ENCODE data around the gene KCNMA1. TPM values are rescaled to one million over a fixed set of nuclear protein-coding genes. Genes with fewer than 3 reads are reported as not detected.

KCNMA1 gene
- total RNA-seq, 4 donors from 2014 or later: 66.8 to 96.5 (median 78.9) TPM

DNA sequence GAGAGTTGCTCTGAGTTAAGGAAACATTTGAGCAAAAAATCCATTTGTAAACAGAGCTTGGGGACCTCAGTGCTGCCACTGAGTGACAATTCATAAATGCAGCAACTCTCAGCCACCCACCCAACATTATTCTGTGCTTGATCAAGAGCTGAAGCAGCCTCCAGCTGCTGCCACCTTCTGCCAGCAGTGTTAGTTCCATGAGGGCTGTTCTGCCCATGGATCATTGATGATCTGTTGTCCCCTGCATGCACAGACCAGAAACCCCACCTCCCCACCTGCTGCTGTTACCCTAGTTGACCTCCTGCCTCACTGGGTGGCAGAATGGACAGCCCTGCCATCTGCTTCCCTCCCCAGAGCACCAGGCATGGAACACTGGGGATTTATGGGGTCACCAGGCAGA, 305.4 kb downstream of the KCNMA1 start:
- no peak for TF ChIP-seq POLR2A (IDR thresholded peaks at IDR 0.05)
- TF ChIP-seq, protein P1, sequence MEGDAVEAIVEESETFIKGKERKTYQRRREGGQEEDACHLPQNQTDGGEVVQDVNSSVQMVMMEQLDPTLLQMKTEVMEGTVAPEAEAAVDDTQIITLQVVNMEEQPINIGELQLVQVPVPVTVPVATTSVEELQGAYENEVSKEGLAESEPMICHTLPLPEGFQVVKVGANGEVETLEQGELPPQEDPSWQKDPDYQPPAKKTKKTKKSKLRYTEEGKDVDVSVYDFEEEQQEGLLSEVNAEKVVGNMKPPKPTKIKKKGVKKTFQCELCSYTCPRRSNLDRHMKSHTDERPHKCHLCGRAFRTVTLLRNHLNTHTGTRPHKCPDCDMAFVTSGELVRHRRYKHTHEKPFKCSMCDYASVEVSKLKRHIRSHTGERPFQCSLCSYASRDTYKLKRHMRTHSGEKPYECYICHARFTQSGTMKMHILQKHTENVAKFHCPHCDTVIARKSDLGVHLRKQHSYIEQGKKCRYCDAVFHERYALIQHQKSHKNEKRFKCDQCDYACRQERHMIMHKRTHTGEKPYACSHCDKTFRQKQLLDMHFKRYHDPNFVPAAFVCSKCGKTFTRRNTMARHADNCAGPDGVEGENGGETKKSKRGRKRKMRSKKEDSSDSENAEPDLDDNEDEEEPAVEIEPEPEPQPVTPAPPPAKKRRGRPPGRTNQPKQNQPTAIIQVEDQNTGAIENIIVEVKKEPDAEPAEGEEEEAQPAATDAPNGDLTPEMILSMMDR (IDR thresholded peaks at IDR 0.05 in 4 of 5, conservative IDR thresholded peaks at IDR 0.05 in 1 of 5): no peak
- Histone ChIP-seq H3K4me1 (peaks cover 20 to 22% of the 10 kb centered on the region in 2 donors), H3K9me3 (no peaks in the 10 kb centered on the region), H3K36me3 (no peaks in the 10 kb centered on the region), H3K4me3 (no peak overlapping the region), H3K27ac (no peak overlapping the region), H3K27me3 (no peaks in the 10 kb centered on the region)
- DNase-seq (no peak), ATAC-seq (no peak)
- in situ Hi-C loops (cut with MboI; ENCODE audit: low sequenced_read_pairs in 4 of 4): no loop called here
- intact Hi-C loops (cut with DNase I; ENCODE audit: low total_unique reads): no loop called here

- intact Hi-C loops (cut with DNase I; ENCODE audit: low total_unique reads) (no loop called here), in situ Hi-C loops (cut with MboI; ENCODE audit: low sequenced_read_pairs in 4 of 4) (no loop called here)
- Histone ChIP-seq H3K4me1 (peaks cover 14 to 15% of the 10 kb centered on the region in 2 donors), H3K27me3 (no peaks in the 10 kb centered on the region), H3K9me3 (no peaks in the 10 kb centered on the region), H3K27ac (no peak overlapping the region), H3K4me3 (no peak overlapping the region), H3K36me3 (no peaks in the 10 kb centered on the region)
- TF ChIP-seq, protein P1 (IDR thresholded peaks at IDR 0.05 in 4 of 5, conservative IDR thresholded peaks at IDR 0.05 in 1 of 5): no peak
- TF ChIP-seq POLR2A (IDR thresholded peaks at IDR 0.05): no peak
- ATAC-seq: no peak
- DNase-seq: no peak
Observed at GRCh38 chr10:77328272-77328816, 309.3 kb downstream of the KCNMA1 start.

- no peaks in the 10 kb centered on the region for H3K9me3 ChIP-seq
- no peaks in the 10 kb centered on the region for H3K27me3 ChIP-seq
- peaks cover 12 to 16% of the 10 kb centered on the region in 2 donors for H3K4me1 ChIP-seq
- ATAC-seq (no peak), DNase-seq (no peak)
- intact Hi-C loops (cut with DNase I; ENCODE audit: low total_unique reads) (no loop called here), in situ Hi-C loops (cut with MboI; ENCODE audit: low sequenced_read_pairs in 4 of 4) (no loop called here)
- no peak overlapping the region for H3K4me3 ChIP-seq
- no peak overlapping the region for H3K27ac ChIP-seq
- TF ChIP-seq POLR2A (IDR thresholded peaks at IDR 0.05): no peak
- TF ChIP-seq, protein P1 (IDR thresholded peaks at IDR 0.05 in 4 of 5, conservative IDR thresholded peaks at IDR 0.05 in 1 of 5): no peak
- H3K36me3 ChIP-seq: no peaks in the 10 kb centered on the region
Observed at GRCh38 chr10:77325233-77325537, 312.4 kb downstream of the KCNMA1 start.

GRCh38 chr10:77321838-77322237, 315.8 kb downstream of the KCNMA1 start:
- H3K4me1 ChIP-seq: peaks cover 26 to 33% of the 10 kb centered on the region in 2 donors

More at GRCh38 chr10:77321838-77322237, 315.8 kb downstream of the KCNMA1 start:
- no peaks in the 10 kb centered on the region for H3K27me3 ChIP-seq
- H3K36me3 ChIP-seq: no peaks in the 10 kb centered on the region
- in situ Hi-C loops (cut with MboI; ENCODE audit: low sequenced_read_pairs in 4 of 4): no loop called here
- H3K27ac ChIP-seq: no peak overlapping the region
- no peak for DNase-seq
- no peaks in the 10 kb centered on the region for H3K9me3 ChIP-seq
- TF ChIP-seq POLR2A (IDR thresholded peaks at IDR 0.05): no peak
- TF ChIP-seq, protein P1 (IDR thresholded peaks at IDR 0.05 in 4 of 5, conservative IDR thresholded peaks at IDR 0.05 in 1 of 5): no peak
- no peak overlapping the region for H3K4me3 ChIP-seq
- no peak for ATAC-seq
- intact Hi-C loops (cut with DNase I; ENCODE audit: low total_unique reads): no loop called here
